ENCODE data around the gene MIF4GD.

DNA sequence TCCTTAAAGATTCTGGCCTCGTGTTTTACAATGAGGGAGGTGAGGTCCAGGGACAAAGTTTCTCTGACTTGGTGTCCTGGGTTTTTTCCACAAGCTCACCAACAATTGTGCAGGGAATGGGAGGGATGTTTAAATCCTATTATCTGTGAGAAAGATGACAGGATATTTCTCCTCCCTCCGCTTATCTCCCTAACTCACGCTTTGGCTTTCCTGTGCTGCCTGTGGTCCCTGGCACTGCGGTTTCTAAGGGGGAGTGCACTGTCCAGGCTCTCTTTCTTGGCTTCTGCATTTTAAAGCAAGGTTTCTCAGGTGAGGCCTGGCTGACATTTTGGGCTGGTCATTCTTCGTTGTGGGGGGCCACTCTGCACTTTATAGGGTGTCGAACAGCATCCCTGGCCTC is 26.0 kb downstream of the MIF4GD start:
- TF ChIP-seq, protein P1, sequence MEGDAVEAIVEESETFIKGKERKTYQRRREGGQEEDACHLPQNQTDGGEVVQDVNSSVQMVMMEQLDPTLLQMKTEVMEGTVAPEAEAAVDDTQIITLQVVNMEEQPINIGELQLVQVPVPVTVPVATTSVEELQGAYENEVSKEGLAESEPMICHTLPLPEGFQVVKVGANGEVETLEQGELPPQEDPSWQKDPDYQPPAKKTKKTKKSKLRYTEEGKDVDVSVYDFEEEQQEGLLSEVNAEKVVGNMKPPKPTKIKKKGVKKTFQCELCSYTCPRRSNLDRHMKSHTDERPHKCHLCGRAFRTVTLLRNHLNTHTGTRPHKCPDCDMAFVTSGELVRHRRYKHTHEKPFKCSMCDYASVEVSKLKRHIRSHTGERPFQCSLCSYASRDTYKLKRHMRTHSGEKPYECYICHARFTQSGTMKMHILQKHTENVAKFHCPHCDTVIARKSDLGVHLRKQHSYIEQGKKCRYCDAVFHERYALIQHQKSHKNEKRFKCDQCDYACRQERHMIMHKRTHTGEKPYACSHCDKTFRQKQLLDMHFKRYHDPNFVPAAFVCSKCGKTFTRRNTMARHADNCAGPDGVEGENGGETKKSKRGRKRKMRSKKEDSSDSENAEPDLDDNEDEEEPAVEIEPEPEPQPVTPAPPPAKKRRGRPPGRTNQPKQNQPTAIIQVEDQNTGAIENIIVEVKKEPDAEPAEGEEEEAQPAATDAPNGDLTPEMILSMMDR (IDR thresholded peaks at IDR 0.05), result no peak
- TF ChIP-seq POLR2AphosphoS5 (IDR thresholded peaks at IDR 0.05), result no peak
- TF ChIP-seq POLR2A (IDR thresholded peaks at IDR 0.05), result no peak

Measured in prostate gland (tissue), 2 donors.